Measurements from ENCODE around the gene VMAC. TPM values are rescaled to one million over a fixed set of nuclear protein-coding genes. Genes with fewer than 3 reads are reported as not detected.

The VMAC gene
- total and polyA plus RNA-seq, 2 of the 13 experiments (the other 11 are each of a cell fraction or from before 2014, with no cell fraction given), result 2.4 TPM

- no peak for TF ChIP-seq ZNF20 (CRISPR knock-in tag; IDR thresholded peaks at IDR 0.05)
- no peak for TF ChIP-seq TOE1 (CRISPR knock-in tag; IDR thresholded peaks at IDR 0.05)
- TF ChIP-seq MXD4 (CRISPR knock-in tag; IDR thresholded peaks at IDR 0.05), result no peak
- TF ChIP-seq CSRNP1 (CRISPR knock-in tag; IDR thresholded peaks at IDR 0.05), result peak; percentile 70
- TF ChIP-seq CBX2 (IDR thresholded peaks at IDR 0.05; ENCODE audit: low read depth, low read length), result no peak
- TF ChIP-seq CBX2 (CRISPR knock-in tag; IDR thresholded peaks at IDR 0.05; ENCODE audit: low read depth), result no peak
- TF ChIP-seq ZNF574 (CRISPR knock-in tag; IDR thresholded peaks at IDR 0.05), result peak; percentile 50; the same call in 1 of the 2 replicates
- no peak for TF ChIP-seq TBX2 (CRISPR knock-in tag; IDR thresholded peaks at IDR 0.05; ENCODE audit: borderline replicate concordance)
- peak; percentile 84 for TF ChIP-seq KDM3A (CRISPR knock-in tag; IDR thresholded peaks at IDR 0.05; ENCODE audit: low read depth)
- no peak for TF ChIP-seq ATF2 (CRISPR knock-in tag; IDR thresholded peaks at IDR 0.05)
- TF ChIP-seq ARID4A (CRISPR knock-in tag; IDR thresholded peaks at IDR 0.05; ENCODE audit: borderline replicate concordance), result peak; percentile 37; the same call in 1 of the 2 replicates
- TF ChIP-seq SKIL (CRISPR knock-in tag; IDR thresholded peaks at IDR 0.05; ENCODE audit: borderline replicate concordance), result no peak
- TF ChIP-seq MAZ (IDR thresholded peaks at IDR 0.05; ENCODE audit: borderline replicate concordance, low read depth, low read length), result no peak; the same call in 1 of the 2 replicates
- peak; percentile 60 for TF ChIP-seq MAZ (CRISPR knock-in tag; IDR thresholded peaks at IDR 0.05; ENCODE audit: low read depth)
- TF ChIP-seq JUN (CRISPR knock-in tag; IDR thresholded peaks at IDR 0.05), result 0 out of 2 replicates have a peak, but pooled peaks have one; percentile 15
- no peak for TF ChIP-seq RNF2 (conservative IDR thresholded peaks at IDR 0.05; ENCODE audit: low read depth)
Observed at GRCh38 chr19:5891938-5892771, 12.5 kb upstream of the VMAC start (continued).
